Brain microvascular endothelial cell (primary cell): Measurements from ENCODE around the gene RALGAPA1.

Experiments used
- DNase-seq: peaks from one replicate; pipeline ENCODE4 v3.0.0-alpha.2; 2020
- H3K27ac ChIP-seq: fragments of 250-450 bp; sonication (Bioruptor Pico); 2 replicates; pipeline ENCODE4 v1.5.1; 2020; ENCODE audit warnings: mild to moderate bottlenecking, moderate library complexity
- H3K27me3 ChIP-seq: fragments of 250-450 bp; sonication (Bioruptor Pico); replicated peaks from 2 replicates; pipeline ENCODE4 v1.5.1; 2020; ENCODE audit warnings: mild to moderate bottlenecking
- H3K36me3 ChIP-seq: fragments of 250-450 bp; sonication (Bioruptor Pico); replicated peaks from 2 replicates; pipeline ENCODE4 v1.5.1; 2020; ENCODE audit warnings: mild to moderate bottlenecking
- H3K4me3 ChIP-seq: 2 replicates; pipeline ENCODE4 v1.5.1; 2011; ENCODE audit warnings: low read depth, mild to moderate bottlenecking, control low read depth, low read length, moderate library complexity
- in situ Hi-C: cut with HindIII; loops from 2 replicates; pipeline ENCODE4 v1.10.0; 2017; ENCODE audit warnings: low sequenced_read_pairs, low pct_ligation_motif_present
- TF ChIP-seq, protein P1 (sequence below): IDR thresholded peaks from 2 replicates; pipeline ENCODE4 v1.5.1; 2011; ENCODE audit warnings: low read depth, mild to moderate bottlenecking, moderate library complexity, low read length, control low read depth, inconsistent platforms; ENCODE audit errors: missing control alignments

The RALGAPA1 gene

GRCh38 chr14:35666429-35667043, 142.6 kb downstream of the RALGAPA1 start:
- in situ Hi-C loops = no loop called here
- H3K27ac ChIP-seq = no peak overlapping the region
- no peaks in the 10 kb centered on the region for H3K36me3 ChIP-seq
- no peak overlapping the region for H3K4me3 ChIP-seq
- H3K27me3 ChIP-seq = no peaks in the 10 kb centered on the region
- TF ChIP-seq, protein P1, sequence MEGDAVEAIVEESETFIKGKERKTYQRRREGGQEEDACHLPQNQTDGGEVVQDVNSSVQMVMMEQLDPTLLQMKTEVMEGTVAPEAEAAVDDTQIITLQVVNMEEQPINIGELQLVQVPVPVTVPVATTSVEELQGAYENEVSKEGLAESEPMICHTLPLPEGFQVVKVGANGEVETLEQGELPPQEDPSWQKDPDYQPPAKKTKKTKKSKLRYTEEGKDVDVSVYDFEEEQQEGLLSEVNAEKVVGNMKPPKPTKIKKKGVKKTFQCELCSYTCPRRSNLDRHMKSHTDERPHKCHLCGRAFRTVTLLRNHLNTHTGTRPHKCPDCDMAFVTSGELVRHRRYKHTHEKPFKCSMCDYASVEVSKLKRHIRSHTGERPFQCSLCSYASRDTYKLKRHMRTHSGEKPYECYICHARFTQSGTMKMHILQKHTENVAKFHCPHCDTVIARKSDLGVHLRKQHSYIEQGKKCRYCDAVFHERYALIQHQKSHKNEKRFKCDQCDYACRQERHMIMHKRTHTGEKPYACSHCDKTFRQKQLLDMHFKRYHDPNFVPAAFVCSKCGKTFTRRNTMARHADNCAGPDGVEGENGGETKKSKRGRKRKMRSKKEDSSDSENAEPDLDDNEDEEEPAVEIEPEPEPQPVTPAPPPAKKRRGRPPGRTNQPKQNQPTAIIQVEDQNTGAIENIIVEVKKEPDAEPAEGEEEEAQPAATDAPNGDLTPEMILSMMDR = no peak
- no peak for DNase-seq

DNA sequence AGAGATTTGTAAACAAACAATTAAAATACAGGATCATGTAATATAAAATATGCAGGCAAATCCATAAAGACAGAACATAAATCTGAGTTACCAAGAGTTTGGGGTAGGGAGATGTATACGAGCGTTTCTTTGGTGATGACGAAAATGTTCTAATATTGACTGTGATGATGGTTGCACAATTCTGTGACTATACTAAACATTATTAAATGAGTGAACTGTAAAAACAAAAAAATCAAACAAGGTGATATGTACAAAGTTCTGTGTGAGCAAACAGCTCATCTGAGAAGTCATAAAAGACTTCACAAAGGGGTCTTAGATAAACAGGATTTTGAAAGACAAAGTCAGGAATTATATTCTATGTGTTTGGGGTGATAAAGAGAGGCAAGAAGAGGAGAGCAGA, 147.2 kb downstream of the RALGAPA1 start:
- in situ Hi-C loops = no loop called here
- TF ChIP-seq, protein P1 = no peak
- no peak overlapping the region for H3K27ac ChIP-seq
- no peaks in the 10 kb centered on the region for H3K36me3 ChIP-seq
- no peak for DNase-seq
- no peaks in the 10 kb centered on the region for H3K27me3 ChIP-seq
- H3K4me3 ChIP-seq = no peak overlapping the region

DNA sequence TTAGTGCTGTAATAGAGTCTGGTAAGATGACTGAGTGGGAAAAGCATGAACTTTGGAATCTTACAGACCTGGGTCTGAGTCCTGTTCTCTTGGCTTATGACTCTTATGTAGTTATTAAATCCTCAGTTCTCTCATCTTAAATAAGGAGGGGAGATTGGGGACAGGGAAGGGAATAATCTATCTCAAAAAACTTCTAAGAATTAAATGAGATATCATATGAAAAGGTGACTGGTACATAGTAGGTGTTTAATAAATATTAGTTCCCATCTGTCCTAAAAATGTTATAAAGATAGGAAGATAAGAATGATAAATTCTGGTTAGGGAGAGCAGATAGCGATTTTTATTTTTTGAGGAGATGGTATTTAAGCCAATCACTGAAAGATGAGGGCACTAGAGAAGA, 156.1 kb downstream of the RALGAPA1 start:
- H3K27ac ChIP-seq = no peak overlapping the region
- no peaks in the 10 kb centered on the region for H3K27me3 ChIP-seq
- no peak overlapping the region for H3K4me3 ChIP-seq
- in situ Hi-C loops = no loop called here
- H3K36me3 ChIP-seq = no peaks in the 10 kb centered on the region
- no peak for DNase-seq
- TF ChIP-seq, protein P1 = no peak

- H3K4me3 ChIP-seq = no peak overlapping the region
- no peaks in the 10 kb centered on the region for H3K36me3 ChIP-seq
- no peak overlapping the region for H3K27ac ChIP-seq
- in situ Hi-C loops = no loop called here
- TF ChIP-seq, protein P1 = no peak
- no peaks in the 10 kb centered on the region for H3K27me3 ChIP-seq
- DNase-seq = no peak
Observed at GRCh38 chr14:35643513-35643912, 165.6 kb downstream of the RALGAPA1 start.

DNA sequence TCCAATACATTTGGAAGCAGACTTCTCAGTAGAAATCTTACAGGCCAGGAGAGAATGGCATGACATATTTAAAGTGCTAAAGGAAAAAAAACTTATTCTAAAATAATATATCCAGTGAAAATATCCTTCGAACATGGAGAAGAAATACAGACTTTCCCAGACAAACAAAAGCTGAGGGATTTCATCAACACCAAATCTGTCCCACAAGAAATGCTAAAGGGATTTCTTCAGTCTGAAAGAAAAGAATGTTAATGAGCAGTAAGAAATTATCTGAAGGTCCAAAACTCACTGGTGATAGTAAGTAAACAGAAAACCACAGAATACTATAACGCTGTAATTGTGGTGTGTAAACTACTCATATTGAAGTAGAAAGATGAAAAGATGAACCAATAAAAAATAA, 171.2 kb downstream of the RALGAPA1 start:
- Histone ChIP-seq H3K27ac (no peak overlapping the region), H3K27me3 (no peaks in the 10 kb centered on the region), H3K36me3 (no peaks in the 10 kb centered on the region), H3K4me3 (no peak overlapping the region)
- in situ Hi-C loops = no loop called here
- TF ChIP-seq, protein P1 = no peak
- no peak for DNase-seq

DNA sequence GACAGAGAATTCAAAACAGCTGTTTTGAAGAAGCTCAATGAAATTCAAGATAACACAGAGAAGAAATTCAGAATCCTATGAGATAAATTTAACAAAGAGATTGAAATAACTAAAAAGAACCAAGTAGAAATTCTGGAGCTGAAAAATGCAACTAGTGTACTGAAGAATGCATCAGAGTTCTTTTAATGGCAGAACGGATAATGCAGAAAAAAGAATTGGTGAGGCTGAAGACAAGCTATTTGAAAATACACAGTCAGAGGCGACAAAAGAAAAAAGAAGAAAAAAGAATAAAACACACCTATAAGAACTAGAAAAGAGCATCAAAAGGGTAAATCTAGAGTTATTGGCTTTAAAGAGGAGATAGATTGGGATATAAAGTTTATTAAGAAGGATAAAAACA, 171.8 kb downstream of the RALGAPA1 start:
- H3K36me3 ChIP-seq = no peaks in the 10 kb centered on the region
- TF ChIP-seq, protein P1 = no peak
- no peak overlapping the region for H3K27ac ChIP-seq
- DNase-seq = no peak
- H3K27me3 ChIP-seq = no peaks in the 10 kb centered on the region
- no peak overlapping the region for H3K4me3 ChIP-seq
- in situ Hi-C loops = no loop called here
